GM18867 (cell line): Measurements from ENCODE around the gene SIRPA.

Experiments
- ATAC-seq: cut with Tn5 transposase; IDR thresholded peaks from one replicate; pipeline ENCODE4 v1.9.1; 2021; ENCODE audit warnings: mild to moderate bottlenecking, moderate library complexity; ENCODE audit not compliant: unreplicated experiment

The SIRPA gene

DNA sequence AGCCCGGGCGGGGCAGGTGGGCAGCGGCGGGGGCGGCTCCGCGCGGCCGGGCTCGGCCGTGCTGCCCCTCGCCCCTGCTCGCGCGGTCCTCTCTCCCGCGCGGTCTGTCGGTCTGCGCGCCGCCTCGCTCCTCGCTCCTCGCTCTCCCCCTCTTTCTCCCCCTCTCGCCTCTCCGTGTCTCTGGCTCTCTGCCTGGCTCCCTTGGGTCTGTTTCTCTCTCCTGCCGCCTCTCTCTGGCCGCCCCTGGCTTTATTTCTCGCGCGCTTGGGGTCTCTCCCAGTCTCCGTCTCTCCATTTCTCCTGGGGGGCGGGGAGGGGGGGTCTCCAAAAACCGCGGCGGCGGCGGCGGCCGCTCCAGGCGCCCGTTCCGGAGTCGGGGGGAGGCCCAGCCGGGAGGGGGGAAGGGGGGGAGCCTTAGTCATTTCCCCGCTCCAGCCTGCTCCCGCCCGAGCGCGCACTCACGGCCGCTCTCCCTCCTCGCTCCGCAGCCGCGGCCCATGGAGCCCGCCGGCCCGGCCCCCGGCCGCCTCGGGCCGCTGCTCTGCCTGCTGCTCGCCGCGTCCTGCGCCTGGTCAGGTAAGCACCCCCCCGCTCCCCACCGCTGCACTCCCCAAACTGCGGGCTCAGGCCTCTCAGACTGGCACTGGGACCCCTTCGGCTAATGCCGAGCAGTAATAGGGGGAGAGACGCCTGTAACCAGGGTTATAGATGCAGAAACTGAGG is at the start of gene SIRPA:
Gene SIRPA (plus strand): TSS at position 457 of the 723 bp plus-strand sequence. CDS start 41 bp downstream, at position 498.
- no peak for ATAC-seq

DNA sequence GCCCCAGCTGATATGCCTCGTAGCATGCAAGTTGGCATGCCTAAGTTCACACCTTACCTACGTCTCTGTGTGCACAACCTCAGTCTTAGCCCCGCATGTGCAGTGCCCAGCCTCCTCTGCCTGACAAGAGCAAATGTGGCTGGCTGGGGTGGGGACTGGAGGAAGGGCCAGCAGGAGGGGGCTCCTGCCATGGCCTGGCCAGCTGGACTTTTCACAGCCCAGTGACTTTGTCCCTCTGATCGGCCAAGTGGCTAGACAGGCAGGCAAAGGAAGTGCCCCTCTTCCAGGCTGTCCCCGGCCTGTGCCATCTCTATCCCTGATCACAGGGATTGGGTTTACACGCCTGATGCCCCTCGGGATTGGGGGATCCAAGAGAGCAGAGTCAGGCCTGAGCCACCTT is 49.5 kb upstream of the SIRPA start:
- ATAC-seq: no peak

DNA sequence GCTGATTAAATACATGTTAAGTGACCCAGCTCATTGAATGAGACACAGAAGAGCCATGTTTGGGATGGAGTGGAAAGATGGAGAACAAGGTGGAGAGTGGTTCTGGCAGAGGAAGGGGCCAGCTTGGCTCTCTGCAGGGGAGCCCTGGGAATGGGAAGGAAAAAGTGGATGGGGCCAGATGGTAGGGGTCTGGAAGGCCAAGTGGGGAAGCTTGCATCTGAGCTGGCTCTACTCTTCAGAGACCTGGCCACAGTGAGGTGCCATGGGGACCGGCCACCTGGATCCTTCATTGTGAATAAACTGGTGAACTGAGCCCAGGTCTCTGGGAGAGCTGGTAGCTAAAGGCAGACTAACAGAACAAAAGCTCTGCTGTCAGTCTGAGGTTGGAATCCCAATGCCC is 48.9 kb upstream of the SIRPA start:
- no peak for ATAC-seq

DNA sequence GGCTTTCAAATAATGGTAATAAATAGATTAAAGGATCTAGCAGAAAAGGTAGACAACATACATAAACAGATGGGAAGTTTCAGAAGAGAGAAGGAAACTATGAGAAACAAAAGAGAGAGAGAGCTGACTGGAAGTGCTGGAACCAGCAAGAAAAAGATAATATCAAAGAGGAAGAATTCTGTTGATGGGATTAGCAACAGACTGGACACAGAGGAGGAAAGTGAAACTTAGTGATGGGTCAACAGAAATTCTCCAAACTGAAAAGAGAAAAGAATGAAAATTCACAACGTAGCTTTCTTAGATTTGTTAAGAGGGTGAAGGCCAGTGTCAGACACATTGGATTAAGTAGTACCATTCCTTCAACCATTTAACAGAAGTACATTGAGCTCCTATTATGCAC is 48.3 kb upstream of the SIRPA start:
- no peak for ATAC-seq

DNA sequence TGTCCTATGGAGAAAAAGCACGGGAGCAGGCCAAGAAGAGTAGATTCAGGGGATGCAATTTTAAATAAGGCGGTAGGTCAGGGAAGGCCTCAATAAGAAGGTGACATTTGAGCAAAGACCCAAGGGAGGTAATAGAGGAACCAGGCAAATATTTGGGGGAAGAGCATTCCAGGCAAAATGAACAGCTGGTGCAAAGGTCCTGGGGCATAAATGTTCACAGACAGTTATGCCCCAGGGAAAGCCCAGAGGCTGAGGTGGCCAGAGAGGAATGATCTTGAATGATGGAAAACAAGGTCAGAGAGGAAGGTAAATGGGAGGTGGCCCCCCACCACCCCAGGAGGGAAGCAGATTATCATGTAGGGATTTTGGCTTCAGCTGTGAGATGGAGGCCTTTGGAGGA is 47.4 kb upstream of the SIRPA start:
- no peak for ATAC-seq

DNA sequence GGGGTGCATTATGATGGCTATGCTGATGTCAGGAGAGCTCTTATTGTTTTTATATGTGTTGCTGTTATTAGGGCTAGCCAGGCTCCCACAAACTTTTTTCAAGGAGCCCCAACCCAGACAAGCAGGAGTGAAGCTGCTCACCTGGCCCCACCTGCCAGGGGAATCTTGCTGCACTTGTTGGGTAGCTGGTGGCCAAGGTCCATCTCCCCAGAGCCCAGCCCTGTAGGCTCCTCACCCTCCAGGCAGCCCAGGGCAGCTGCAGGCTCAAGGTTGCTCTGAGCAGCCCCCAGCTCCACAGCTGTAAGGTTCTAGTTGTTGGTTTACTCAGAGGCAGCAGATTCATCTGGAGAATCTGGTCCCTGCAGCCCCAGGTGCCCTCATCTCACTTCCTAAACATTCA is 46.8 kb upstream of the SIRPA start:
- no peak for ATAC-seq

DNA sequence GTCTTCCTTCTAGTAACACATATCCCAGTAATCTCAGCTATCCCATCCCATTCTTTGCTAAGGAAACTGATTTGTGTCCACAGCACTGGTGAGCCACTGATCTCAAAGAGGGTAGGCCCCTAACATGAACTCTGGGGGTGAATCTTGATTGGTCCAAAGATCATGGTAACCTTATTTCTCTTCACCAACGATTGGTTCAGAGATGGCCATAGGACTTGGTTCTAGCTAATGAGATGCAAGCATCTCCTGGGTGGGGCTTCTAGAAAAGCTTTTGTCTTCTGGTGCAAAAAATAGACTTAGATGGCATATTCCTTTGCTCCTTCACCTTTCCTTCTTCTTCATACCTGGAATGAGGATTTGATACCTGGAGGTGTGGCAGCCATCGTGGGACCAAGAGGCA is 43.8 kb upstream of the SIRPA start:
- no peak for ATAC-seq

DNA sequence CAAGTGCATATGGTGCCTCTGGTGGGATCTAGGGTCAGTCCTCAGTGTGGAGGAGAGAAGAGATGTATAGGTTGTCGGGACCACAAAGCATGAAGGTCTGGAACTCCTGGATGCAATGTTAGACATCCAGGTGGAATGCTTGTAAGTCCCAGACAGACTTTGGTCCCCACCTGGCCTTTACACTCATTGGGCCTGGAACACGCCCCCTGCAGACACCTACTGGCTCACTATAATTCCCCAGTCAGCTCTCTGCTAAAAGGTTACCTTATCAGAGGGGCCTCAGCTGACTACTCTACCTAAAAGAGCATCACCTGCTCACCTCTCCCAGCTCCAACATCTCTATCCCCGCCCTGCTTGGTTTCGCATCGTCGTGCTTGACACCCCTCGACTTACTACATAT is 41.7 kb upstream of the SIRPA start:
- no peak for ATAC-seq

DNA sequence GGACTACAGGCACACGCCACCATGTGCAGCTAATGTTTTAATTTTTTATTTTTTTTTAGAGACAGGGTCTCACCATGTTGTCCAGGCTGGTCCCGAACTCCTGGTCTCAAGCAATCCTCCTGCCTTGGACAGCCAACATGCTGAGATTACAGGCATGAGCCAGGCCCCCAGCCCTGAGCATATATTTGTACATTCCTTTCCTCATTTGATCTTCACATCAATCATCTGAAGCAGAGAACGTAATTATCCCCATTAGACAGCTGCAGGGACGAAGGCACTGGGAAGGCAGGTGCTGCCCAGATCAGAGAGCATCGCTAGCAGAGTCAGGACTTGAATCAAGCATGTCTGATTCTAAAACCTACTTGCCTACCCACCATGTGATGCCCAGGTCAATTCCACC is 41.0 kb upstream of the SIRPA start:
- ATAC-seq: no peak

DNA sequence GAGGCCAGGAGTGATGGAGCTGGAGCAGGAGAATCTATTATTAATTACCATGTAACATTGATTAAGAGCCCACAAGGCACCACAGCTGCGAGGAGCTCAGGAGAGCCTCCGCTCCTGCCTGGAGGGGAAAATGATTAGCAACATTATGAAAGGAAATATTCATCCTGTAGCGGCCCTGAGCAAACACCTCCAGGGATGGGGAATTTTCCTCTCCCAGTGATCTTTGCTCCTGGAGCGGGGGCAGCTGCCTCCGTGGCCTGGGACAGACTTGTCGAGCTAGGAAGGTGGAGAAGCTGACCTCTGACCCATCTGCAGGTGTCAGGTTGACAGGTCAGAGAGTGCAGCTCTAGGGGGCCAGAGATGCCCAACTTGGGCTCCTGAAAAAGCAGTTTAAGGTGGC is 40.1 kb upstream of the SIRPA start:
- no peak for ATAC-seq

DNA sequence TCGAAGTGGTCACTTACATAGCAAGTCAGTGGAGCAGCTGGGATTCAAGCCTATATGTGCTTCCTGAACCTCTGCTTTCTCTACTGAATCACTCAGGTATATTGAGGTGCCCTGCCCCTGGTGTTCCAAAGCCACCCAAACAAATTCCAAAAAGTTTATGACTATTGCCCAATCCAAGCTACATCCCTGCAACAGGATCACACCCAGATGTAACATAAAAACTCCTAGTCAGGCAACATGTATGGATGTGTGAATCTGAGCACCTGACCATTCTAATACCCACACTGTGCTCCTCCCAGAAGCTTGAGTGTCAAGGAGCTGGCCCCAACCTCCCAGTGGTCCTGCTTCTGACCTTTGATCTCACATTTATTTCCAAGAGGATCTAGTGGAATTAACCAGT is 39.5 kb upstream of the SIRPA start:
- no peak for ATAC-seq

DNA sequence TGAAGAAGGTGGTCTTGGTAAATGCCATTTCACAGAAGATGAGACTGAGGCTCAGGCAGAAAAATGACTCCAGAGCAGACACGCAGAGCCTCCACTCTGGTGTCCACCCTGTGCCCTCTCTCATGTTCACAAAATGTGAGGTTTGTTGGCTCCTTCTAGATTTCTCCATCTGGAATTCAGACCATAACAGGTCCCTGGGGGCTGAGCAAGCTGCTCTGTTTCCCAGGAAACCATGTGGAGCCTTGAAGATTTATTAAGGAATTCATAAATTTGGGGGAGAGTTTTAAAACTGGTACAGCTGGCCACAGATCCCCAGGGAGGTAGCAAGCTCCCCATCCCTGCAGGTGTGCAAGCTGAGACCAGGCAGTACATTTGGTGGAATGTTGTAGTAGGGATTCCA is 38.8 kb upstream of the SIRPA start:
- ATAC-seq: no peak

DNA sequence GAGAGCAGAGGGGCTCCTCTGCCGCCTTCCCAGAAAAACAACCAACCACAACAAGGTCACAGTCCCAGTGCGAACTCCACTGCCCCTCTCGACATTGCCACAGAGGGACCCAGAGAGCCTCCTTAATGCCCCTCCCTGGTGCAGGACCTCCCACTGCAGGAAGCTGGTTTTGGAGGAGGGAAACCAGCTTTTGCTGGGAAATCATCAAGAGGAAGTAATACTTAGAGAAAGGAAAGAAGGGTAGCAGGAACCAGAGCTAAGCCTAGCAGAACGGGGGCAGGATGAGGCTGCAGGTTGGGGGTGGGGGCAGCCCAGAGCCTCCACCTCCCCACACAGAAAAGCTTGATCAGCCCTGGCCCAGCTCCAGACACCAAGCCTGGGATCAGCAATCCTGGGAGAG is 37.7 kb upstream of the SIRPA start:
- ATAC-seq: no peak

DNA sequence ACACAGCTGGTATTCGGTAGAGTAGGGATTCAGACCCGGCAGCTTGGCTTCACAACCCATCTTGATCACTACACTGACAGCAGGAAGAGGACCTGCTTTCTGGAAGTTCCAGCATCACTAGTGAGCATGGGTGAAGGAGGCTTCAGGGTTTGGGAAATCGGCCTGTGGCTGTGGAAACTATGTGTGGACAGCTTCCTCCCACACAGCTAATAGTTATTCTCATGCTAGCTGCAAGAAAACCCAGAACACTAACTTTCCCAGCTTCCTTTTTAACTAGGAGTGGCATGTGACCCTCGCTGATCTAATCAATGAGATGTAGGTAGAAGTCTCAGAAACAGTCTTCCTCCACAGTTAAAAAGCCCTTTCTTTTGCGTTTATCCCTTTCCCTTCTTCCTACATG is 36.3 kb upstream of the SIRPA start:
- no peak for ATAC-seq

DNA sequence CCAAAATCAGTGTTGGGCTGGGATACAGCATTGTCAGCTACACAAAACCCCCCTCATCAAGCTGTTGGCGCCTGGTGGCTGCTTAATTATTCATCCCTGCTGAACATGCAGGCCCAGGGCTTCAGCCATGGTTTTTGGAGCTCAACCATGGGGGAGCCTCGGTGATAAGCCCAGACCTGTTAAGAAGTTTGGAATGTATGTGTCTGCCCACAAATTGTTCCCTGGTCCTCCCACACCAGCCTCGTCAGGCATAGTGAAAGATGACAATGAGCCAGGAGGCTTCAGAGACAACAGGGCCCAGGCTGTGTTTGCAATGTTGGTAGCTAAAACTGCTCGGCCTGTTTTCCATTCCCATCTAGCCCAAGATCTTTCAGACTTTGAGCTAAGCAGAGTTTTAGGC is 34.8 kb upstream of the SIRPA start:
- ATAC-seq: no peak

DNA sequence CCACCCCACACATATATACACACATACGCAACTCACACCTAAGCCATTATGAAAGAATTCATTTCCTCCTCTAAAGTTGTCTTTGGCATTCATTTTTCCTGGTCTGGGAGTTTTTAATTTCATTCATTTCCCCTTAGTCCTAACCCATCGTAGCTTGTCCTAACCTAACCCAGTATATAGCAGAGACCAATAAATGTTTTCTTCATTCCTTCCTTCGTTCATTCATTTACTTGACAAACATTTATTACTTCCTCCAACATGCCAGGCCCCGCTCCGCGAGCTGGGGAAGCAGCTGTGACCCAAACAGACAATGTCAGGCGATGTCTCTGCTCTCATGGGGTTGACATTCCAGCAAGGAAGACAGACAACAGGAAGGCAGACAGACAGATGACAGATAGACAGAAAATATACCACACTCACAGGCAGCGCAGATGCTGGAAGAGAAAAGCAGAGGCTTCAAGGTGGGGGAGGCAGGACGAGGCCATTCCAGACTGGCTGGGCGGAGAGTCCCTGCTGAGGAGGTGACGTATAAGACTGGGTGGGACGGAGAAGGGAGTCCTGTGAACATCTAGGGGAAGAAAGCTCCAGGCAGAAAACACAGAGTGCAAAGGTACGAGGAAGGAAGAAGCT is 33.7 kb upstream of the SIRPA start:
- no peak for ATAC-seq

DNA sequence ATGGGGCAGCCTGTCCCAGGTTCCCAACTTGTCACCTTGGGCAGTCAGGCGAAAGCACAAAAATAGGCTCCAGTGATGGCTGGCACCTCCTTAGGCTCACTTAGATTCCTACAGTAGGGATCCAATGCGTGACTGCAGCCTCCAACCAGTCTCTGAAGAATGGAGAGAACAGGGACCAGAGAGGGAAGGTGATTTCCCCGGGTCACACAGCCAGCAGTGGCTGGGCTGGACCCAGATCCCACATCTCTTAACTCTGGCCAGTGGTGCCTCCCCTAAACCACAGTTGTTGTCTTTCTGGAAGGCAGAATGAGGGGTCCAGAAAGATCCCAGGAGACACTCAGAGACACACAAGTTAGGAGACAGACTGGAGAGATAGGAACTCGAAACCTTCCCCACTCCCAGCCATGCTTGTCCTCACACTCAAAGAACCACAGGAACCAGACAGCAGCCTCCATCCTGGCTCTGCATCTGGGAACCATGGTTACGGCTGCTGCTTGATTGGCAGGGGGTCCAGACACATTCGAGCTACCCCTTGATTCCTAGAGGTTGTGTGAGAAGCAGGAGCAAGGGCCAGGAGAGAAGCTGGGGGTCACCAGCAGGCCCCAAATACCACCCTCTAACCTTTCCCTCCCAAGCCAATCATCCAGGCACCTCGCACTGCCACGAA is 33.1 kb upstream of the SIRPA start:
- ATAC-seq: no peak

DNA sequence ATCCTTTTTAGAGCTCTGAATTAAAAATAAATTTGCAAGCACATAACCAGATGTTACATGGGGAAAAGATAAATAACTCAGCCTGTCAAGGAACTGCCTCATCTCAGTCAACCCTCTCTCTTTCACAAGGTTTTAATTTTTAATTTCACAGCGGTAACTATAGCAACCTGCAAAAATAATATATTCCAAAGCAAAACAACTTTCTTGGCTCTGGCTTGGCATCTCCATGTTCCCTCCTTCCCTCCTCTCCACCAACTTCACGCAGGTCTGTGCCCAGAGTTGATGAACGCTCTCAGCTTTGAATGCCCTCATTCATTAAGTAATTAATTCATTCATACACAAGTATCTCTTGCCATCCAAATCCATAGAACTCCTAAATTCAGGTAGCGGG is 32.5 kb upstream of the SIRPA start:
- ATAC-seq: no peak

DNA sequence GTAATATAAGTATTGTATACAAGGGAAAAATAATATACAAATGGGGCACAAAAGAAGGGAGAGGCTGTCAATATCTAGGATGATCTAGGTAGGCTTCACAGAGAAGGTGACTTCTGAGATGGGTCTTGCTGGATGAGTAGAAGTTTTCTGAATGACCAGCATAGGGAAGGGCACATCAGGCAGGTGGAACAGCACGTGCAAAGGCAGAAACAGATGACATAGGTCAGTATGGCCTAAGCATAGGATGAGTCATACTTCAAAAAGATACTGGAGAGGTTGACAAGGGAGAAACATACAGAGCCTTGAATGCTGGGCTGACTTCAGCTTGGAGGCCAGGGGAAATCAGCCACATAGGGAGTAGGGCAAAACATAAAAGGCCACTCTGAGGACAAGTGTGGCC is 31.9 kb upstream of the SIRPA start:
- no peak for ATAC-seq

DNA sequence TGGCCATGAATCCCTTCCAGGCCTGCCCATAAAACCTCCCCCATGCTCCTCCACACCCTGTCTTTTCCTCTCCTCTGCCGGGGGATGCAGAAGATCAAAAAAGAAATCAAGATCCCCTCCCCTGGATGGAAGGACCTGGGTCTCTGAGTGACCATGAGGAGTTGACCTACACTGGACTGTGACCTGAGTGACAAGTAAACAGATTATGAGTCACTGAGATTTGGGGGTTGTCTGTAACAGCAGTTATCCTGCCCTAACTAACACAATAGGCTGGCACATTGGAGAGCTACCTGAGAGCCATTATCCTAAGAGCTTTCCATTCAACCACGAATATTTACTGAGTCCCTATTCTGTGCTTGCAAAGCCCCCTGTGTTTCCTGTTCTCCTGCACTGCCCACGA is 28.4 kb upstream of the SIRPA start:
- no peak for ATAC-seq

DNA sequence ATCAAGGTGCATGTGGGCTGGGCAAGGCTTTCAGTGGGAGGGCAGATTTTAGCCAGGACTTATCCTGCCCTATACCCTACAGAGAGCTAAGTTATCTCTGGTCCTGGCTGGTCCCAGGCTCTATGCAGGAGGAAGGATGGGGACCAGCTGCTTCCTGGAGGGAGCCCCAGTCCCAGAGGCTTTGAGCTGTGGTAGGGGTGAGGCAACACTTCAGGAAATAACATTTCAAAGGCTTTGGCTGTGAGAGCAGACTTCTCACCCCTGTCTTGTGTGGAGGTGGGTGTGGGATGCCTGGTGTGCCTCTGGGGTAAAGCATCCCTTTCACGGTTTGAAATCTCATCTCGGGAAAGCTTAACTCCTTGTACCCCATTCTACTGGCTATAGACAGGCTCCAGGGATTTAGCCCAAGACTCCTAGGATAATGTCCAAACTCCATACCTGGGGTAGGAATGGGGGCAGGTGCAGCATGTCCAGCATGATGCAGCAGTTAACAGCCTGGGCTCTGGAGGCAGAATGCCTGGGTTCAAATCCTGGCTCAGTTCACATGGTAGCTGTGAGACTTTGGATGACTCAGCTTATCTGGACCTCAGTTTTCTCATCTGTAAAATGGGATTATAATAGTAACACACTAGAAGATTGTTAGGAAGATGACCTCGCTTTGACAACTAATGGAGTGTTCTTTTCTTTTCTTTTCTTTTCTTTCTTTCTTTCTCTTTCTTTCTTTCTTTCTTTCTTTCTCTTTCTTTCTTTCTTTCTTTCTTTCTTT is 27.5 kb upstream of the SIRPA start:
- no peak for ATAC-seq

DNA sequence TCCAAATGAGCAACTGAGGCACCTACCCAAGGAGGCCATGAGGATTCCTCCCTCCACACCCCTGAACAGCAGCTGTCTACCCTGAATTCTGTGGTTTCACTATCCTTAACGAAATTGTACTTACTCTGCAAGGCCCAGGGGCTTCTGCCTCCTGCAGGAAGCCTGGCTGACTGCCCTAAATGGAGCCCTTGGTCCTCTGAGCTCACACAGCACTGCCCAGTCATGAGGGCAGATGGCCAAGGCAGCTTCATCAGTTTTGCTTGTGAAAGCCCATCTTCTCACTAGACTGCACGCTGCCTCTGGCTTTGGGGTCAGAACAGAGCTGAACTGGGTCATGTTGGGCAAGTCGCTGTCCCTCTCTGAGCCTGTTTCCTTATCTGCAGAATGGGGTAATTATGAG is 26.4 kb upstream of the SIRPA start:
- no peak for ATAC-seq
